Activated B cell treated with CpG ODN at 0.5 μM for 24 hours (primary cell): ENCODE data around the gene BEGAIN. TPM values are rescaled to one million over a fixed set of nuclear protein-coding genes. Genes with fewer than 3 reads are reported as not detected.

Experiments used
- ATAC-seq: fragments of 200-7000 bp; cut with Tn5 transposase; one replicate; pipeline ENCODE4 v1.10.0; 2021; ENCODE audit warnings: low read depth, mild to moderate bottlenecking, moderate library complexity
- CTCF ChIA-PET: fragments of 350-600 bp; sonication (Branson Sonifier 250); formaldehyde crosslinking; loops from one replicate; lab custom pipeline; 2021; ENCODE audit warnings: antibody characterized with exemption; lab: Charles Lee
- POLR2A ChIA-PET: fragments of 350-600 bp; sonication (Branson Sonifier 250); formaldehyde crosslinking; loops from one replicate; lab custom pipeline; 2021; ENCODE audit warnings: antibody characterized with exemption; lab: Charles Lee
- DNase-seq: peaks from one replicate; pipeline ENCODE4 v3.0.0; 2022
- H3K27ac Mint-ChIP-seq: one replicate; pipeline ENCODE4 v1.8.0; 2020; ENCODE audit warnings: mixed read lengths
- H3K27me3 Mint-ChIP-seq: one replicate; pipeline ENCODE4 v1.8.0; 2021; ENCODE audit warnings: mixed read lengths
- H3K36me3 Mint-ChIP-seq: one replicate; pipeline ENCODE4 v1.8.0; 2021; ENCODE audit warnings: low read depth, mixed read lengths
- H3K4me1 Mint-ChIP-seq: one replicate; pipeline ENCODE4 v1.8.0; 2021; ENCODE audit warnings: mixed read lengths
- H3K4me3 Mint-ChIP-seq: one replicate; pipeline ENCODE4 v1.8.0; 2020; ENCODE audit warnings: mild to moderate bottlenecking, mixed read lengths
- H3K9me3 Mint-ChIP-seq: one replicate; pipeline ENCODE4 v1.8.0; 2020; ENCODE audit warnings: mixed read lengths
- intact Hi-C: fragments of 100-400 bp; cut with micrococcal nuclease; formaldehyde crosslinking; loops from one replicate; pipeline ENCODE4 v1.15.1; 2024
- total RNA-seq: library from RNA; stranded (reverse); gene quantifications from 2 replicates; pipeline ENCODE4 v1.2.3, GENCODE V29; 2022
- TF ChIP-seq, protein P1 (sequence below): fragments of 200-600 bp; IDR thresholded peaks from one replicate; pipeline ENCODE4 v1.8.0; 2022; ENCODE audit warnings: antibody characterized with exemption, mild to moderate bottlenecking

BEGAIN gene
- total RNA-seq, 1 donor from 2014 or later = not detected

DNA sequence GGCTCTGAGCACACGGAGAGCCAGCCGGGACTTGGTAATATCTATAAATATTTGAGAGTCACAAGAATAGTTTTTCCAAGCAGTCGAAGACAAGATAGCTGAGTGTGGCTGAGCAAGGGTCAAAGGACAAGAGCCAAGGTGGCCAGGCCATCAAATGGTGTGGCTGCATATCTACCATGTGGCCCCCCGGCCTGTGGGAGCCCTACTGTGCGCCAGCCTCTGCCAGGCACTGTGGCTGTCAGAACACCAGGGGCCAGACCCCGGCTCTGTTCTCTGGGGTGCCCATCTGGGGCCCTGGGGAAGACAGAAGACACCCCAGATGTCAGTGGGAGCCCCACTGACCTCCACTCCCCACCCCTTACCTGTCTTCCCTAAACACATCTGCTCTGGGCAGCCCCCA is 22.7 kb downstream of the BEGAIN start:
- peaks cover 34% of the 10 kb centered on the region for H3K27me3 Mint-ChIP-seq
- H3K4me1 Mint-ChIP-seq = peaks cover 7% of the 10 kb centered on the region
- CTCF ChIA-PET = no interaction called here
- no peaks in the 10 kb centered on the region for H3K36me3 Mint-ChIP-seq
- intact Hi-C loops = no loop called here
- no peak overlapping the region for H3K27ac Mint-ChIP-seq
- no peak for ATAC-seq
- TF ChIP-seq, protein P1, sequence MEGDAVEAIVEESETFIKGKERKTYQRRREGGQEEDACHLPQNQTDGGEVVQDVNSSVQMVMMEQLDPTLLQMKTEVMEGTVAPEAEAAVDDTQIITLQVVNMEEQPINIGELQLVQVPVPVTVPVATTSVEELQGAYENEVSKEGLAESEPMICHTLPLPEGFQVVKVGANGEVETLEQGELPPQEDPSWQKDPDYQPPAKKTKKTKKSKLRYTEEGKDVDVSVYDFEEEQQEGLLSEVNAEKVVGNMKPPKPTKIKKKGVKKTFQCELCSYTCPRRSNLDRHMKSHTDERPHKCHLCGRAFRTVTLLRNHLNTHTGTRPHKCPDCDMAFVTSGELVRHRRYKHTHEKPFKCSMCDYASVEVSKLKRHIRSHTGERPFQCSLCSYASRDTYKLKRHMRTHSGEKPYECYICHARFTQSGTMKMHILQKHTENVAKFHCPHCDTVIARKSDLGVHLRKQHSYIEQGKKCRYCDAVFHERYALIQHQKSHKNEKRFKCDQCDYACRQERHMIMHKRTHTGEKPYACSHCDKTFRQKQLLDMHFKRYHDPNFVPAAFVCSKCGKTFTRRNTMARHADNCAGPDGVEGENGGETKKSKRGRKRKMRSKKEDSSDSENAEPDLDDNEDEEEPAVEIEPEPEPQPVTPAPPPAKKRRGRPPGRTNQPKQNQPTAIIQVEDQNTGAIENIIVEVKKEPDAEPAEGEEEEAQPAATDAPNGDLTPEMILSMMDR = no peak
- no peaks in the 10 kb centered on the region for H3K9me3 Mint-ChIP-seq
- POLR2A ChIA-PET = no interaction called here
- no peak overlapping the region for H3K4me3 Mint-ChIP-seq
- DNase-seq = no peak

DNA sequence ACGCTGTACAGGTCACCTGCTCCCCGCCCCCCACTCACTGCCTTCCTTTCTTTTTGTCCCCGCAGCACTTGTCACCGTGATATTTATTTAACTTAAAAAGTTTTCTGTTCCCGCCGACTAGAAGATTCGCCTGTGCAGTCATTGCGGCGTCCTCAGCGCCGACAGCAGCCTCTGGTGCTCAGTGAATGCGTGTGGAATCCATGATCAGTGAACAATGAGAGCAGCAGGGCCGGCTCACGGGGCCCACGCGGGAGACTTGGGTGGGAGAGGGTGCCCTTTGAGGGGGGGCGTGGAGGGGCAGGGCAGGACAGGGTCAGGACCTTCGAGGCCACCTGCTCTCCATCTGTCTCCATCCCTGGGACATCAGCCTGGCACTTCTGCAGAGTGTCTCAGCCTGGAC is 24.5 kb downstream of the BEGAIN start:
- Mint-ChIP-seq H3K27ac (no peak overlapping the region), H3K27me3 (peaks cover 40% of the 10 kb centered on the region), H3K9me3 (no peaks in the 10 kb centered on the region), H3K4me3 (no peak overlapping the region), H3K4me1 (peaks cover 5% of the 10 kb centered on the region), H3K36me3 (no peaks in the 10 kb centered on the region)
- ChIA-PET POLR2A (no interaction called here), CTCF (no interaction called here)
- ATAC-seq (no peak), DNase-seq (no peak)
- TF ChIP-seq, protein P1 = no peak
- intact Hi-C loops = no loop called here

DNA sequence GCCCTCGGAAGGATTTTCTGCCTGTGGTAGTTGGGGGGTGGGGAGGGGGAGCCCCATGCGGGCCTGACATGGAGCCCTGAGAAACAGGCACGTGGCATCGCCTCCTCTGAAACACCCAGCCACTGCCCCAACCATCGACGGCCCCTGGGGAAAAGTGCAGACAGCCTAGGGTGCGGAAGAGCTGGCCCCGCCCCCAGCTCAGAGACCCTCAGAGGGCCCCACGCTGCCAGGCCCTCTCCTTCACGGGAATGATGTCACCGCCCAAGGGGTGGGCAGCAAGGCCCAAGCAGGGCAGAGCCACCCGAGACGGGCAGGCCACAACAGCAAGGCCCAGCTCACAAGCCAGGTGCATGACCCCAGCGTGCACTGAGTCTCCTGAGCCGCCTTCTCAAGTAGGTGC is 26.2 kb downstream of the BEGAIN start:
- Mint-ChIP-seq H3K27ac (no peak overlapping the region), H3K9me3 (no peaks in the 10 kb centered on the region), H3K4me3 (no peak overlapping the region), H3K36me3 (no peaks in the 10 kb centered on the region), H3K27me3 (peaks cover 35% of the 10 kb centered on the region), H3K4me1 (peaks cover 2% of the 10 kb centered on the region)
- no peak for ATAC-seq
- intact Hi-C loops = no loop called here
- TF ChIP-seq, protein P1 = no peak
- DNase-seq = no peak
- ChIA-PET POLR2A (no interaction called here), CTCF (no interaction called here)

DNA sequence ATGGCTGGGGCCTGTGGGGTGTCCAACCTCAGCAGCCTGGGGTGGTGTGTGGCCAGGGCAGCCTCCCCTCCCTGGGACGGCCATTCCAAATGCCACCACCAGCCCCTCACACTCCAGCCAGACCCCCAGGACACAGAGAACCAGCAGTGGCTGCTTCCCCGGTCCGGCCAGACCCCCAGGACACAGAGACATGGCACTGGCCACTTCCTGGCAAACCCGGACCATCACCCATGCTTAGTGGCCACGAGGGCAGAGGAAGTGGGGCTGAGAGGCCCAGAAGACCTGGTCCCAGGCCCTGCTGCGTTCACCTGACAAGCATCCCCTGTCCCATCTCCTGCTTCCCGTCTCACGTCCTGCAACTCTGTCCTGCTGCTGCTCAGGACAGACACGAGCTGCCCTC is 26.7 kb downstream of the BEGAIN start:
- no peak overlapping the region for H3K27ac Mint-ChIP-seq
- H3K27me3 Mint-ChIP-seq = peaks cover 31% of the 10 kb centered on the region
- no peak for DNase-seq
- no peak overlapping the region for H3K4me3 Mint-ChIP-seq
- intact Hi-C loops = no loop called here
- H3K4me1 Mint-ChIP-seq = peaks cover 2% of the 10 kb centered on the region
- TF ChIP-seq, protein P1 = no peak
- POLR2A ChIA-PET = no interaction called here
- H3K9me3 Mint-ChIP-seq = no peaks in the 10 kb centered on the region
- ATAC-seq = no peak
- CTCF ChIA-PET = no interaction called here
- no peaks in the 10 kb centered on the region for H3K36me3 Mint-ChIP-seq

DNA sequence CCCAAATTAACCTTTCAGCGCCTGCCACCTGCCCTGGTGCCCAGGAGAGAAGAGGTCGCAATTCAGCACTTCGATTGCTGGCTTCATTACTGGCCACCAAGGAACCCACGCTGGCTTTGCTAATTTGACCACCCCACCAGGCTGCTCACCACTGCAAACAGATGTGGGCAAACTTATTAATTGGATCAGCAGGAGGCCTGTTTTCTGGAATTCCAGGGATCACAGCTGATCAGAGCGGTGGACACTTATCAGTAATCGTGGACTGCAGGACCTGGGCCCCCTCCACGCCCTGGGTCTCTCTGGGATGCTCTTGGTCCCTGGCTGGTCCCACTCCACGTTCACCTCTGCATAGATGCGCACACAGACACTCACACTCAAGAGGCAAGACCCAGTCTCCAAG is 27.8 kb downstream of the BEGAIN start:
- peaks cover 2% of the 10 kb centered on the region for H3K4me1 Mint-ChIP-seq
- H3K27ac Mint-ChIP-seq = no peak overlapping the region
- no peak for DNase-seq
- ChIA-PET POLR2A (no interaction called here), CTCF (no interaction called here)
- intact Hi-C loops = no loop called here
- peaks cover 24% of the 10 kb centered on the region for H3K27me3 Mint-ChIP-seq
- no peaks in the 10 kb centered on the region for H3K36me3 Mint-ChIP-seq
- no peak for ATAC-seq
- no peaks in the 10 kb centered on the region for H3K9me3 Mint-ChIP-seq
- TF ChIP-seq, protein P1 = no peak
- no peak overlapping the region for H3K4me3 Mint-ChIP-seq
